ENCODE data around the gene OMD. TPM values are rescaled to one million over a fixed set of nuclear protein-coding genes. Genes with fewer than 3 reads are reported as not detected.

The OMD gene
- total and polyA plus RNA-seq, 9 of the 15 experiments (the other 6 are each of a cell fraction or from before 2014, with no cell fraction given), result 0.21 TPM; not detected in 8

GRCh38 chr9:92408747-92409478 lies 15.4 kb downstream of the OMD start:
- Histone ChIP-seq H3K79me2 (ENCODE audit: control insufficient read depth, insufficient read depth, low read length) (no peaks in the 10 kb centered on the region), H3K27me3 (ENCODE audit: control insufficient read depth in 2 of 2, insufficient read depth in 2 of 2, low read length in 2 of 2) (no peaks in the 10 kb centered on the region), H3K4me1 (replicated peaks in 1 of 2; ENCODE audit: control insufficient read depth in 2 of 2, insufficient read depth in 2 of 2, low read length in 2 of 2) (peaks cover 0 to 11% of the 10 kb centered on the region in 2 experiments; a peak in 2 of 5 replicates), H3K36me3 (ENCODE audit: control insufficient read depth, insufficient read depth, low read length) (no peaks in the 10 kb centered on the region), H3K4me3 (no peak overlapping the region), H3K9me1 (ENCODE audit: control insufficient read depth, insufficient read depth, low read length) (no peaks in the 10 kb centered on the region), H2AFZ (ENCODE audit: low read depth, low read length) (no peak overlapping the region), H4K20me1 (replicated peaks; ENCODE audit: control insufficient read depth, insufficient read depth, low read length) (no peaks in the 10 kb centered on the region), H3K9me3 (replicated peaks; ENCODE audit: control insufficient read depth, insufficient read depth, low read depth, low read length) (no peaks in the 10 kb centered on the region), H3K9ac (ENCODE audit: insufficient read depth in 1 of 2, low read depth in 2 of 2, low read length in 2 of 2) (no peak overlapping the region), H3K4me2 (ENCODE audit: insufficient read depth, low read length) (no peak overlapping the region), H3K27ac (ENCODE audit: extremely low read depth, low read depth, low read length) (no peak overlapping the region)
- ATAC-seq, result no peak
- POLR2A ChIA-PET, result no interaction called here
- no TSS peak for BruUV-seq (replicated peaks)
- WGBS (ENCODE audit: insufficient coverage, low coverage, missing lambda C conversion rate), result 61% methylated on average over 2 of the region's 2 CpGs
- TF ChIP-seq C11orf30 (IDR thresholded peaks at IDR 0.05; ENCODE audit: low read depth) (no peak), FOSL1 (tag; conservative IDR thresholded peaks at IDR 0.05) (no peak), ID3 (CRISPR knock-in tag; IDR thresholded peaks at IDR 0.05) (no peak), ID3 (tag; IDR thresholded peaks at IDR 0.05) (no peak)
- TF ChIP-seq, protein P1, sequence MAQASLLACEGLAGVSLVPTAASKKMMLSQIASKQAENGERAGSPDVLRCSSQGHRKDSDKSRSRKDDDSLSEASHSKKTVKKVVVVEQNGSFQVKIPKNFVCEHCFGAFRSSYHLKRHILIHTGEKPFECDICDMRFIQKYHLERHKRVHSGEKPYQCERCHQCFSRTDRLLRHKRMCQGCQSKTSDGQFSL (CRISPR knock-in tag; IDR thresholded peaks at IDR 0.05), result no peak
- TF ChIP-seq, protein P1 (tag; IDR thresholded peaks at IDR 0.05), result no peak
- CTCF ChIA-PET (ENCODE audit: low intra/inter-chr PET ratio), result no interaction called here
- intact Hi-C loops (cut with micrococcal nuclease) (no loop called here), in situ Hi-C loops (cut with MboI) (no loop called here)
- no peak for FAIRE-seq
- DNase-seq (ENCODE audit: extremely low read depth in 1 of 4, low spot score in 3 of 4), result no peak
